Parathyroid adenoma (tissue), 2 donors: ENCODE measurements around the gene CHMP1B.

Experiments used
- H2AFZ ChIP-seq: fragments of 300-600 bp; sonication (generic); one replicate; pipeline ENCODE4 v1.7.0; 2017; ENCODE audit warnings: antibody characterized with exemption, mild to moderate bottlenecking
- H3K27ac ChIP-seq: fragments of 300-600 bp; sonication (generic); one replicate; pipeline ENCODE4 v1.7.0; 2017
- H3K27me3 ChIP-seq: fragments of 300-600 bp; sonication (generic); one replicate; pipeline ENCODE4 v1.7.0; 2017; ENCODE audit warnings: low read length; ENCODE audit not compliant: control insufficient read depth, insufficient read depth
- H3K36me3 ChIP-seq: fragments of 300-600 bp; sonication (generic); one replicate; pipeline ENCODE4 v1.7.0; 2017; ENCODE audit warnings: low read length; ENCODE audit not compliant: control insufficient read depth, insufficient read depth
- H3K4me1 ChIP-seq: fragments of 300-600 bp; sonication (generic); one replicate; pipeline ENCODE4 v1.7.0; 2017; ENCODE audit warnings: control low read depth
- H3K4me2 ChIP-seq: fragments of 300-600 bp; sonication (generic); one replicate; pipeline ENCODE4 v1.7.0; 2017; ENCODE audit warnings: low read length
- H3K4me3 ChIP-seq: fragments of 300-600 bp; sonication (generic); one replicate; pipeline ENCODE4 v1.7.0; 2017; ENCODE audit warnings: low read depth, low read length
- H3K79me2 ChIP-seq: fragments of 300-600 bp; sonication (generic); one replicate; pipeline ENCODE4 v1.7.0; 2017; ENCODE audit warnings: control low read depth
- H3K9ac ChIP-seq: fragments of 300-600 bp; sonication (generic); one replicate; pipeline ENCODE4 v1.7.0; 2017; ENCODE audit warnings: mild to moderate bottlenecking
- H3K9me3 ChIP-seq: fragments of 300-600 bp; sonication (generic); one replicate; pipeline ENCODE4 v1.7.0; 2017; ENCODE audit warnings: low read length; ENCODE audit not compliant: control insufficient read depth
- TF ChIP-seq, protein P1 (sequence below): fragments of 300-600 bp; sonication (generic); IDR thresholded peaks from one replicate; pipeline ENCODE4 v1.7.0; 2017; ENCODE audit warnings: antibody characterized with exemption, mild to moderate bottlenecking
- donor health status: primary hyperparathyroidism.

CHMP1B gene

GRCh38 chr18:11845654-11846053 is 5.6 kb upstream of the CHMP1B start:
- H3K9me3 ChIP-seq = no peaks in the 10 kb centered on the region
- H3K36me3 ChIP-seq = no peaks in the 10 kb centered on the region
- peaks cover 9% of the 10 kb centered on the region for H3K4me1 ChIP-seq
- H3K4me3 ChIP-seq = no peak overlapping the region
- H3K27ac ChIP-seq = no peak overlapping the region
- TF ChIP-seq, protein P1, sequence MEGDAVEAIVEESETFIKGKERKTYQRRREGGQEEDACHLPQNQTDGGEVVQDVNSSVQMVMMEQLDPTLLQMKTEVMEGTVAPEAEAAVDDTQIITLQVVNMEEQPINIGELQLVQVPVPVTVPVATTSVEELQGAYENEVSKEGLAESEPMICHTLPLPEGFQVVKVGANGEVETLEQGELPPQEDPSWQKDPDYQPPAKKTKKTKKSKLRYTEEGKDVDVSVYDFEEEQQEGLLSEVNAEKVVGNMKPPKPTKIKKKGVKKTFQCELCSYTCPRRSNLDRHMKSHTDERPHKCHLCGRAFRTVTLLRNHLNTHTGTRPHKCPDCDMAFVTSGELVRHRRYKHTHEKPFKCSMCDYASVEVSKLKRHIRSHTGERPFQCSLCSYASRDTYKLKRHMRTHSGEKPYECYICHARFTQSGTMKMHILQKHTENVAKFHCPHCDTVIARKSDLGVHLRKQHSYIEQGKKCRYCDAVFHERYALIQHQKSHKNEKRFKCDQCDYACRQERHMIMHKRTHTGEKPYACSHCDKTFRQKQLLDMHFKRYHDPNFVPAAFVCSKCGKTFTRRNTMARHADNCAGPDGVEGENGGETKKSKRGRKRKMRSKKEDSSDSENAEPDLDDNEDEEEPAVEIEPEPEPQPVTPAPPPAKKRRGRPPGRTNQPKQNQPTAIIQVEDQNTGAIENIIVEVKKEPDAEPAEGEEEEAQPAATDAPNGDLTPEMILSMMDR = no peak
- no peak overlapping the region for H3K9ac ChIP-seq
- H2AFZ ChIP-seq = no peak overlapping the region
- no peaks in the 10 kb centered on the region for H3K79me2 ChIP-seq
- H3K27me3 ChIP-seq = no peaks in the 10 kb centered on the region
- no peak overlapping the region for H3K4me2 ChIP-seq

DNA sequence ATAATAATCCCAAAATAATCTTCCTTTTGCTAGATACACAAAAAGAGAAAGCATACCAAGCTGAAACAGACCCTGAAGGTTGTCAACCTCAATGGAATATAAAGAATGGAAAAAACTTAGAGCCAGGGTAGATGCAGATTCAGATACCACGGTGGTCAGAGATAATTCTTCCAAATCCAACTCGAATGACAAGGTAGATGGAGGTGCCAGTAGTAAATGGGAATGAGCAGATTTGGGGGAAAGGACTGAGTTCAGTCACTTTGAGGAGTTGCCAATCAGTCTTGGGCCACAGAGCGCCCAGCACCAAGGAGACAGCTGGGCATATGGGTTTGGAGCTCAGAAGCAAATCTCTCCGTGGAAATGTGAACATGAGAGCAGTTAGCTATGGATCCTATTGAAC is 3.4 kb upstream of the CHMP1B start:
- Histone ChIP-seq H3K4me2 (no peak overlapping the region), H2AFZ (no peak overlapping the region), H3K27ac (no peak overlapping the region), H3K79me2 (peaks cover 11% of the 10 kb centered on the region), H3K9ac (no peak overlapping the region), H3K27me3 (no peaks in the 10 kb centered on the region), H3K4me1 (peaks cover 9% of the 10 kb centered on the region), H3K9me3 (no peaks in the 10 kb centered on the region), H3K36me3 (no peaks in the 10 kb centered on the region), H3K4me3 (no peak overlapping the region)
- TF ChIP-seq, protein P1 = no peak

DNA sequence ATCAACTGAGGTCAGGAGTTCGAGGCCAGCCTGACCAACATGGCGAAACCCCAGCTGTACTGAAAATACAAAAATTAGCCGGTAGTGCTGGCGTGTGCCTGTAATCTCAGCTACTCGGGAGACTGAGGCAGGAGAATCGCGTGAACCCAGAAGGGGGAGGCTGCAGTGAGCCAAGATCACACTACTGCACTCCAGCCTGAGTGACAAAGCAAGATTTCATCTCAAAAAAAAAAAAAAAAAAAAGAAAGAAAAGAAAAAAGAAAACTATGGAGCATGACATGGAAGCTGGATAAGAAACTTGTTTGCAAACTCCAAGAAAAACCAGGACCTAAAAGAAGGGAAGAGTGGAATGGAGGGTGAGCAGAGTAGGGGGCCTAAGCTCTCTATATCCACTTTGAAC is 1.9 kb upstream of the CHMP1B start:
- H3K27me3 ChIP-seq = no peaks in the 10 kb centered on the region
- H3K36me3 ChIP-seq = no peaks in the 10 kb centered on the region
- no peaks in the 10 kb centered on the region for H3K9me3 ChIP-seq
- H3K4me2 ChIP-seq = no peak overlapping the region
- no peak overlapping the region for H3K9ac ChIP-seq
- H3K79me2 ChIP-seq = peaks cover 11% of the 10 kb centered on the region
- TF ChIP-seq, protein P1 = no peak
- peaks cover 12% of the 10 kb centered on the region for H3K4me1 ChIP-seq
- H3K4me3 ChIP-seq = no peak overlapping the region
- peak overlapping the region; percentile 67 for H2AFZ ChIP-seq
- H3K27ac ChIP-seq = peak overlapping the region; percentile 95

DNA sequence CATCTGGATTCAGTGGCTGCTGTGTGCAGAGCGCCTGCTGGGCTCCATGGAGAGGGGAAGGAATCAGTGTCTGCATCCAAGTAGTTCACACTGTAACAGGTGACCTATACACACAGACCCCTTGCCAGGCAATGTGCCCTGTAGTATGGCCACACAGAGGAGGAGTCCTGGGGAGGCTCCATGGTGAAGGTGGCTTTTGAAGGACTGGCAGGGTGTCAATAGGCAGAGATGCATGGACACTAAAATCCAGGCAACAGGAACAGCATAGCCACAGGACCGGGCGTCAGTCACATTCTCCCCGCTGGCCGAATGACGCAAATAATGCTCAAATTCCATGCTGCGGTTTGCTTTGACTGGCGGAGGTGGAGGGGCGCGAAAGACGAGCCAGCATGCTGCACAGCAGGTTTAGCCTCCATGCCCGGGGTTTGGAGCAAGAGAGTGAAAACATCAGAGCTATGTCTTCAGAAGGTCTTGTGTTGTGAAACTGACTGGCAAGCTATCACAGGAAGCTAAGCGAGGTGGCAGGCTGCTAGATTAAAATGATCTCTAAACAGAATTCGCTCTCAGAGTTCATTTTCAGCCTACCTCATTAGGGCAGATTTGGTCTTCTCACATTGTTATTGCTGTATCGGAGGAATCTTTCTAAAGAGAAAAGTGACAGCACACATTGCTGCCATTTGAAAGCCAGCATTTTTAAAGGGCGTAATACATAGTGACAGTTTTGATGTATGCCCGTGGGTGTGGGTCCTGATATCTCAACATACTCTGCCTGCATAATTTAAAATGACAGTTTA is 1.2 kb upstream of the CHMP1B start:
- TF ChIP-seq, protein P1 = no peak
- H3K9ac ChIP-seq = no peak overlapping the region
- no peaks in the 10 kb centered on the region for H3K27me3 ChIP-seq
- peak overlapping the region; percentile 95 for H3K27ac ChIP-seq
- H3K4me3 ChIP-seq = peak overlapping the region; percentile 97
- H3K9me3 ChIP-seq = no peaks in the 10 kb centered on the region
- peaks cover 11% of the 10 kb centered on the region for H3K79me2 ChIP-seq
- H3K36me3 ChIP-seq = no peaks in the 10 kb centered on the region
- H3K4me2 ChIP-seq = peak overlapping the region; percentile 89
- peaks cover 12% of the 10 kb centered on the region for H3K4me1 ChIP-seq
- peak overlapping the region; percentile 67 for H2AFZ ChIP-seq

- peak overlapping the region; percentile 89 for H3K4me2 ChIP-seq
- TF ChIP-seq, protein P1 = no peak
- no peaks in the 10 kb centered on the region for H3K36me3 ChIP-seq
- H3K27ac ChIP-seq = peak overlapping the region; percentile 95
- H3K4me3 ChIP-seq = peak overlapping the region; percentile 97
- peak overlapping the region; percentile 67 for H2AFZ ChIP-seq
- peak overlapping the region; percentile 81 for H3K9ac ChIP-seq
- H3K79me2 ChIP-seq = peaks cover 11% of the 10 kb centered on the region
- peaks cover 12% of the 10 kb centered on the region for H3K4me1 ChIP-seq
- H3K27me3 ChIP-seq = no peaks in the 10 kb centered on the region
- no peaks in the 10 kb centered on the region for H3K9me3 ChIP-seq
These were observed 430 bp upstream of the CHMP1B start for GRCh38 chr18:11850821-11851145.
